PC-3 (cell line): ENCODE measurements around the gene TRPM5. TPM values are rescaled to one million over a fixed set of nuclear protein-coding genes. Genes with fewer than 3 reads are reported as not detected.

Experiments
- ATAC-seq: fragments of 200-7000 bp; cut with Tn5 transposase; 2 replicates; pipeline ENCODE4 v1.9.1; 2020; ENCODE audit warnings: mild to moderate bottlenecking, moderate library complexity
- BruUV-seq: library from RNA; stranded (reverse); fragments of 400-500 nt; replicated peaks from 2 replicates; lab custom pipeline; 2021; lab: Mats Ljungman, UMichigan
- CTCF ChIA-PET: fragments of 300-600 bp; sonication (Branson Sonifier 250); formaldehyde crosslinking; loops from one replicate; lab custom pipeline; 2022; ENCODE audit warnings: antibody characterized with exemption; lab: Charles Lee
- POLR2A ChIA-PET: fragments of 300-600 bp; sonication (Branson Sonifier 250); formaldehyde crosslinking; loops from one replicate; lab custom pipeline; 2022; ENCODE audit warnings: antibody characterized with exemption; ENCODE audit not compliant: unreplicated experiment; lab: Charles Lee
- DNase-seq: peaks from one replicate; pipeline ENCODE4 v3.0.0-alpha.2; 2015
- H2AFZ ChIP-seq: fragments of 300-600 bp; sonication (generic); 2 replicates; pipeline ENCODE4 v1.6.0; 2016; ENCODE audit warnings: antibody characterized with exemption, low read length
- H3F3A ChIP-seq: fragments of 300-600 bp; sonication (generic); one replicate; pipeline ENCODE4 v1.6.0; 2017; ENCODE audit warnings: antibody characterized with exemption, low read length, control low read depth, mild to moderate bottlenecking; ENCODE audit not compliant: unreplicated experiment
- H3K27ac ChIP-seq: fragments of 300-600 bp; sonication (generic); 2 replicates; pipeline ENCODE4 v1.5.1; 2016; ENCODE audit warnings: mild to moderate bottlenecking, low read length
- H3K27me3 ChIP-seq: fragments of 300-600 bp; sonication (generic); 2 replicates; pipeline ENCODE4 v1.6.1; 2016; ENCODE audit warnings: low read length, mixed read lengths
- H3K36me3 ChIP-seq: fragments of 300-600 bp; sonication (generic); 2 replicates; pipeline ENCODE4 v1.6.1; 2016; ENCODE audit warnings: low read depth, mixed run types, low read length, mixed read lengths
- H3K4me1 ChIP-seq: fragments of 300-600 bp; sonication (generic); 2 replicates; pipeline ENCODE4 v1.5.1; 2016; ENCODE audit warnings: low read length; ENCODE audit not compliant: insufficient read depth
- H3K4me2 ChIP-seq: fragments of 300-600 bp; sonication (generic); 2 replicates; pipeline ENCODE4 v1.6.0; 2016; ENCODE audit warnings: low read length
- H3K4me3 ChIP-seq: fragments of 300-600 bp; sonication (generic); 2 replicates; pipeline ENCODE4 v1.5.1; 2016; ENCODE audit warnings: mild to moderate bottlenecking, low read length, mixed read lengths
- H3K79me2 ChIP-seq: fragments of 300-600 bp; sonication (generic); 2 replicates; pipeline ENCODE4 v1.6.1; 2017; ENCODE audit warnings: low read length, mixed read lengths
- H3K9ac ChIP-seq: fragments of 300-600 bp; sonication (generic); 2 replicates; pipeline ENCODE4 v1.6.0; 2016; ENCODE audit warnings: mild to moderate bottlenecking, low read length
- H3K9me2 ChIP-seq: fragments of 300-600 bp; sonication (generic); replicated peaks from 2 replicates; pipeline ENCODE4 v1.6.1; 2016; ENCODE audit warnings: mixed run types, low read length, mixed read lengths
- H3K9me3 ChIP-seq: fragments of 300-600 bp; sonication (generic); 2 replicates; pipeline ENCODE4 v1.6.1; 2016; ENCODE audit warnings: low read length, mixed read lengths
- H4K20me1 ChIP-seq: fragments of 300-600 bp; sonication (generic); 2 replicates; pipeline ENCODE4 v1.6.1; 2016; ENCODE audit warnings: low read length, mixed read lengths
- CTCF ChIP-seq: fragments of 300-600 bp; sonication (generic); conservative IDR thresholded peaks from 2 replicates; pipeline ENCODE4 v1.5.1; 2017; ENCODE audit warnings: antibody characterized with exemption, low read depth, mild to moderate bottlenecking, low read length
- EZH2 ChIP-seq: fragments of 300-600 bp; sonication (generic); IDR thresholded peaks from one replicate; pipeline ENCODE4 v1.6.1; 2017; ENCODE audit warnings: antibody characterized with exemption, mild to moderate bottlenecking, low read length; ENCODE audit not compliant: unreplicated experiment
- EZH2phosphoT487 ChIP-seq: fragments of 300-600 bp; sonication (generic); IDR thresholded peaks from 2 replicates; pipeline ENCODE4 v1.6.1; 2018; ENCODE audit warnings: mild to moderate bottlenecking, antibody characterized with exemption, low read length, borderline replicate concordance
- intact Hi-C: fragments of 100-400 bp; cut with micrococcal nuclease; formaldehyde crosslinking; loops from 2 replicates; pipeline ENCODE4 v1.9.0; 2023
- total RNA-seq: library from RNA; depleted of rRNA; stranded (reverse); fragments of >200 nt; gene quantifications from 2 replicates; pipeline ENCODE4 v1.2.3, GENCODE V29; 2014

TRPM5 gene
- total RNA-seq, 1 experiment from 2014 or later = not detected

- TF ChIP-seq CTCF (no peak), EZH2 (no peak), EZH2phosphoT487 (no peak)
- Histone ChIP-seq H3F3A (no peaks in the 10 kb centered on the region), H4K20me1 (no peaks in the 10 kb centered on the region), H3K27ac (no peak overlapping the region), H3K27me3 (no peaks in the 10 kb centered on the region), H3K79me2 (no peaks in the 10 kb centered on the region), H3K4me2 (no peak overlapping the region), H3K36me3 (no peaks in the 10 kb centered on the region), H3K9me2 (no peaks in the 10 kb centered on the region), H3K9me3 (no peaks in the 10 kb centered on the region), H3K9ac (no peak overlapping the region), H3K4me1 (no peaks in the 10 kb centered on the region), H3K4me3 (no peak overlapping the region), H2AFZ (no peak overlapping the region)
- ChIA-PET POLR2A (no interaction called here), CTCF (no interaction called here)
- no TSS peak for BruUV-seq
- DNase-seq = no peak
- intact Hi-C loops = no loop called here
- no peak for ATAC-seq
Measured at GRCh38 chr11:2409611-2410468, 34.5 kb downstream of the TRPM5 start.

- H3K27ac ChIP-seq = no peak overlapping the region
- POLR2A ChIA-PET = no interaction called here
- BruUV-seq = no TSS peak
Measured at GRCh38 chr11:2409126-2409525, 35.2 kb downstream of the TRPM5 start.

DNA sequence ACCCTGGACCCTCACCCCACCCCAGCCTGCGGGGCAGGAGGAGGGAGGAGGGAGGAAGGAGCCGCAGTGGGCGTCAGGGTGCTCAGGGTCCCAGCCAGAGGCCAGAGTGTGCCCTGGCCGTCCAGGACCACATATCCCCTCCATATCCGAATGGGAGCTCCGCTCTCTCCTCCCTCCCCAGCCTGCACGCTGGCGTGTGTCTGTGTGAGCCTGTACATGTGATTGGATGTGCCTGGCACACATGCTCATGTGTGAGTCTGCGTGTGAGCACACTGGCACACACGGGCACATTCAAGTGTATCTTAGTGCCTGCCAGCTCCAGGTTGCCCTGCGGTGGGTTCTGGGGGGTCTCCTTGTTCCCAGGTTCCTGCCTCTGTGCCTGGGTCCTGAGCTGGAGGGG is 35.6 kb downstream of the TRPM5 start:
- no peaks in the 10 kb centered on the region for H3K4me1 ChIP-seq
- no peak overlapping the region for H2AFZ ChIP-seq
- ATAC-seq = no peak
- no peaks in the 10 kb centered on the region for H4K20me1 ChIP-seq
- no peaks in the 10 kb centered on the region for H3K27me3 ChIP-seq
- intact Hi-C loops = no loop called here
- no TSS peak for BruUV-seq
- H3F3A ChIP-seq = no peaks in the 10 kb centered on the region
- H3K9ac ChIP-seq = no peak overlapping the region
- no peak overlapping the region for H3K4me2 ChIP-seq
- TF ChIP-seq CTCF (no peak), EZH2phosphoT487 (no peak), EZH2 (no peak)
- CTCF ChIA-PET = no interaction called here
- no peaks in the 10 kb centered on the region for H3K79me2 ChIP-seq
- H3K9me3 ChIP-seq = no peaks in the 10 kb centered on the region
- no peaks in the 10 kb centered on the region for H3K9me2 ChIP-seq
- POLR2A ChIA-PET = interaction anchor here (0.5 kb wide), 1 partner anchor 13 kb away, joined by 3 read pairs; no protein-coding TSS in a partner anchor
- H3K27ac ChIP-seq = no peak overlapping the region
- H3K36me3 ChIP-seq = no peaks in the 10 kb centered on the region
- no peak for DNase-seq
- H3K4me3 ChIP-seq = no peak overlapping the region

More at GRCh38 chr11:2409126-2409525, 35.2 kb downstream of the TRPM5 start:
- H4K20me1 ChIP-seq = no peaks in the 10 kb centered on the region
- H3F3A ChIP-seq = no peaks in the 10 kb centered on the region
- no peak overlapping the region for H2AFZ ChIP-seq
- H3K4me2 ChIP-seq = no peak overlapping the region
- no peak for DNase-seq
- H3K9me2 ChIP-seq = no peaks in the 10 kb centered on the region
- no peaks in the 10 kb centered on the region for H3K79me2 ChIP-seq
- no peaks in the 10 kb centered on the region for H3K9me3 ChIP-seq
- H3K27me3 ChIP-seq = no peaks in the 10 kb centered on the region
- CTCF ChIA-PET = no interaction called here
- TF ChIP-seq EZH2 = no peak
- no peak overlapping the region for H3K4me3 ChIP-seq
- intact Hi-C loops = no loop called here
- H3K9ac ChIP-seq = no peak overlapping the region
- no peak for ATAC-seq
- no peaks in the 10 kb centered on the region for H3K36me3 ChIP-seq
- H3K4me1 ChIP-seq = no peaks in the 10 kb centered on the region
